GM12878 (cell line): ENCODE results near the gene C17orf107. TPM values are rescaled to one million over a fixed set of nuclear protein-coding genes. Genes with fewer than 3 reads are reported as not detected.

ENCODE experiments used
- BRCA1 ChIP-seq: IDR thresholded peaks from 2 replicates; pipeline ENCODE4 v1.6.1; 2011; ENCODE audit warnings: low read depth, low read length, improper control_type of control experiment
- CHD1 ChIP-seq: IDR thresholded peaks from 2 replicates; pipeline ENCODE4 v1.6.1; 2012; ENCODE audit warnings: low read depth, low read length, improper control_type of control experiment
- E2F8 ChIP-seq: fragments of 450-650 bp; IDR thresholded peaks from 2 replicates; pipeline ENCODE4 v1.6.1; 2018; ENCODE audit warnings: mild to moderate bottlenecking, low read depth, moderate library complexity; ENCODE audit not compliant: partially characterized antibody
- FOXM1 ChIP-seq: IDR thresholded peaks from 2 replicates; pipeline ENCODE4 v1.6.1; 2012; ENCODE audit warnings: low read depth, mild to moderate bottlenecking, inconsistent platforms, low read length, moderate library complexity
- GABPA ChIP-seq: IDR thresholded peaks from 2 replicates; pipeline ENCODE4 v1.6.1; 2014; ENCODE audit warnings: antibody characterized with exemption, low read depth, mild to moderate bottlenecking, inconsistent platforms
- IKZF2 ChIP-seq, 2 experiments: fragments of 450-650 bp; IDR thresholded peaks; 2 replicates each; pipeline ENCODE4 v1.6.1; 2017; ENCODE audit warnings: mild to moderate bottlenecking in 2 of 2, moderate library complexity in 2 of 2
- IRF4 ChIP-seq: IDR thresholded peaks from 2 replicates; pipeline ENCODE4 v1.6.1; 2011; ENCODE audit warnings: low read depth, low read length
- KAT2A ChIP-seq: conservative IDR thresholded peaks from 2 replicates; pipeline ENCODE4 v1.6.1; 2011; ENCODE audit warnings: low read depth, low read length; ENCODE audit not compliant: control insufficient read depth
- KDM1A ChIP-seq: fragments of 200-600 bp; sonication (generic); IDR thresholded peaks from 2 replicates; pipeline ENCODE4 v1.6.1; 2016; ENCODE audit warnings: borderline replicate concordance
- LARP7 ChIP-seq: fragments of 450-650 bp; IDR thresholded peaks from 2 replicates; pipeline ENCODE4 v1.6.1; 2017; ENCODE audit warnings: mild to moderate bottlenecking
- MEF2A ChIP-seq: IDR thresholded peaks from 2 replicates; pipeline ENCODE4 v1.6.1; 2011; ENCODE audit warnings: low read depth, mild to moderate bottlenecking, low read length, moderate library complexity; ENCODE audit not compliant: insufficient read depth
- MYB ChIP-seq: fragments of 150-350 bp; IDR thresholded peaks from 2 replicates; pipeline ENCODE4 v1.6.1; 2014; ENCODE audit warnings: mild to moderate bottlenecking, low read depth, low read length, borderline replicate concordance
- NR2C2 ChIP-seq: IDR thresholded peaks from 2 replicates; pipeline ENCODE4 v1.6.1; 2011; ENCODE audit warnings: borderline replicate concordance, low read depth; ENCODE audit not compliant: control insufficient read depth, insufficient read length
- NRF1 ChIP-seq: conservative IDR thresholded peaks from 2 replicates; pipeline ENCODE4 v1.6.1; 2011; ENCODE audit warnings: mild to moderate bottlenecking, low read depth, low read length, improper control_type of control experiment
- POLR2AphosphoS2 ChIP-seq: IDR thresholded peaks from 2 replicates; pipeline ENCODE4 v1.6.1; 2011; ENCODE audit warnings: low read depth, mild to moderate bottlenecking, low read length, improper control_type of control experiment, moderate library complexity
- SMARCA5 ChIP-seq: fragments of 450-650 bp; IDR thresholded peaks from 2 replicates; pipeline ENCODE4 v1.6.1; 2017; ENCODE audit warnings: mild to moderate bottlenecking
- SMC3 ChIP-seq: IDR thresholded peaks from 2 replicates; pipeline ENCODE4 v1.6.1; 2011; ENCODE audit warnings: low read length, improper control_type of control experiment, borderline replicate concordance
- SRF ChIP-seq, 2 experiments: IDR thresholded peaks; 2 replicates each; pipeline ENCODE4 v1.6.1; 2011; ENCODE audit warnings: low read depth in 2 of 2, low read length in 2 of 2, mild to moderate bottlenecking in 1 of 2, moderate library complexity in 1 of 2
- SUZ12 ChIP-seq: fragments of 200-600 bp; sonication (generic); IDR thresholded peaks from one replicate; pipeline ENCODE4 v1.6.1; 2018; ENCODE audit warnings: antibody characterized with exemption, mild to moderate bottlenecking; ENCODE audit not compliant: unreplicated experiment
- TBL1XR1 ChIP-seq: IDR thresholded peaks from 2 replicates; pipeline ENCODE4 v1.6.1; 2012; ENCODE audit warnings: low read depth, low read length, improper control_type of control experiment
- WRNIP1 ChIP-seq: IDR thresholded peaks from 2 replicates; pipeline ENCODE4 v1.6.1; 2011; ENCODE audit warnings: low read depth, low read length, improper control_type of control experiment, borderline replicate concordance
- ZBTB33 ChIP-seq: fragments of 450-650 bp; IDR thresholded peaks from 2 replicates; pipeline ENCODE4 v1.6.1; 2017; ENCODE audit warnings: mild to moderate bottlenecking
- ZNF217 ChIP-seq: fragments of 450-650 bp; IDR thresholded peaks from 2 replicates; pipeline ENCODE4 v1.6.1; 2017; ENCODE audit warnings: antibody characterized with exemption, mild to moderate bottlenecking
- ZSCAN29 ChIP-seq: fragments of 450-650 bp; IDR thresholded peaks from 2 replicates; pipeline ENCODE4 v1.6.1; 2017; ENCODE audit warnings: mild to moderate bottlenecking, moderate library complexity
- polyA plus RNA-seq, 11 experiments: library from polyadenylated mRNA; depleted of rRNA in 4 of 11; unstranded in 6 of 11; stranded (reverse) in 5 of 11; fragments of >200 nt; fragmentation: Nextera tagmentation in 4 of 11; fragmentation: Illumina TruSeq in 1 of 11; extraction: Ambion mirVana in 4 of 11; extraction: Trizol in 1 of 11; gene quantifications; 1 replicate in 1 of 11; 2 replicates in 10 of 11; pipeline versions ENCODE4 v1.2.1 to v1.2.3, GENCODE V29; 2011 to 2016; ENCODE audit warnings: inconsistent platforms in 2 of 11, missing spikeins in 2 of 11, low read depth in 1 of 11
- total RNA-seq, 4 experiments: library from RNA; depleted of rRNA in 3 of 4; stranded (reverse); fragments of >200 nt in 3 of 4; fragmentation: Illumina TruSeq in 1 of 4; extraction: Trizol in 1 of 4; gene quantifications; 2 replicates each; pipeline versions ENCODE4 v1.2.1 to v1.2.3, GENCODE V29; 2013 to 2021
- TF ChIP-seq, protein P1 (sequence below): fragments of 450-650 bp; IDR thresholded peaks from 2 replicates; pipeline ENCODE4 v1.6.1; 2018; ENCODE audit warnings: borderline replicate concordance, mild to moderate bottlenecking; ENCODE audit not compliant: partially characterized antibody

C17orf107 gene
- total and polyA plus RNA-seq, 10 of the 15 experiments (the other 5 are each of a cell fraction or from before 2014, with no cell fraction given): 0.05 to 0.46 (median 0.11) TPM; not detected in 3

- TF ChIP-seq ZBTB33 (no peak), BRCA1 (no peak), MYB (no peak), TBL1XR1 (no peak), ZNF217 (no peak), SUZ12 (no peak), E2F8 (no peak), SMARCA5 (peak; percentile 69; the same call in 1 of the 2 replicates), KAT2A (no peak), KDM1A (no peak), ZSCAN29 (no peak), SRF (IDR thresholded peaks at IDR 0.05; ENCODE audit: low read depth in 2 of 2, low read length in 2 of 2) (no peak), SMC3 (peak; percentile 89), CHD1 (no peak), POLR2AphosphoS2 (no peak), NRF1 (no peak), NR2C2 (no peak), IRF4 (no peak), LARP7 (no peak), GABPA (no peak), WRNIP1 (no peak), IKZF2 (IDR thresholded peaks at IDR 0.05) (no peak), MEF2A (no peak), FOXM1 (no peak)
- TF ChIP-seq, protein P1, sequence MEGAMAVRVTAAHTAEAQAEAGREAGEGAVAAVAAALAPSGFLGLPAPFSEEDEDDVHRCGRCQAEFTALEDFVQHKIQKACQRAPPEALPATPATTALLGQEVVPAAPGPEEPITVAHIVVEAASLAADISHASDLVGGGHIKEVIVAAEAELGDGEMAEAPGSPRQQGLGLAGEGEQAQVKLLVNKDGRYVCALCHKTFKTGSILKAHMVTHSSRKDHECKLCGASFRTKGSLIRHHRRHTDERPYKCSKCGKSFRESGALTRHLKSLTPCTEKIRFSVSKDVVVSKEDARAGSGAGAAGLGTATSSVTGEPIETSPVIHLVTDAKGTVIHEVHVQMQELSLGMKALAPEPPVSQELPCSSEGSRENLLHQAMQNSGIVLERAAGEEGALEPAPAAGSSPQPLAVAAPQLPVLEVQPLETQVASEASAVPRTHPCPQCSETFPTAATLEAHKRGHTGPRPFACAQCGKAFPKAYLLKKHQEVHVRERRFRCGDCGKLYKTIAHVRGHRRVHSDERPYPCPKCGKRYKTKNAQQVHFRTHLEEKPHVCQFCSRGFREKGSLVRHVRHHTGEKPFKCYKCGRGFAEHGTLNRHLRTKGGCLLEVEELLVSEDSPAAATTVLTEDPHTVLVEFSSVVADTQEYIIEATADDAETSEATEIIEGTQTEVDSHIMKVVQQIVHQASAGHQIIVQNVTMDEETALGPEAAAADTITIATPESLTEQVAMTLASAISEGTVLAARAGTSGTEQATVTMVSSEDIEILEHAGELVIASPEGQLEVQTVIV: peak; percentile 30
Observed at GRCh38 chr17:4908711-4909496, 9.6 kb downstream of the C17orf107 start (continued).
